ENCODE data around the gene SAMSN1.

The SAMSN1 gene

DNA sequence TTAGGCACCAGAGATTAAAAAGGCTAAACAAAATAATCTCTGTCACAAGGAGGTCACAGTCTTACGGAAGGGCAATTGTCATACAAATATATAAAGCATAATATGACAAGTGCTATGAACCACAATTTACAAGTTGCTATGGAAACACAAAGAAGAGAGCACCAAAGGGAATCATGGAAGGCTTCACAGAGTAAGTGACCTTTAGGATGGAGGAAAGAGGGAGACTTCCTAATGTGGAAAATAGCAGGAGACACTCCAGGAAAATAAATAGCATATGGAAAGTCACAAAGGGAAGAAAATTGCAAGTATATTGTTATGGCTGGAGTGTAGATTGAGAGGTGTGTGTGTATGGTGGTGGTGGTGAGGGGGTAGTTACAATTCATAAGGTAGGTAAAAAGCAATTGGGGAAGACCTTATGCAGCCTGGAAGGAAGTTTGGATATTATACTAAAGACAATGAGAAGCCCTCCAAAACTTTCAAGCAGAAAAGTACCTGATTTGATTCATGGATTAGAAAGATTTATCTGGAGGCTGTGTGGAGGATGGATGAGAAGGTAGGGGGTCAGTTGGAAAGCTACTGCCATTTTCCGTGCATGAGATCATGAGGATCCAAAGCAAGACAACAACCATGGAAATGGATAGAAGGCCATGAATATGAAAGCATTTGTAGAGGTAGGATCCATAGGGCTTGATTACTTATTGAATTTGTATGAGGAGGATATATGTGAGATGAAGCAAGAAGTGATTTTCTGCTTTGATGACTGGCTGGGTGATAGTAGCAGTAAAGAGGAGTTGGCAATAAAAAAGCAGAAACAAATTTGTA is 61.7 kb downstream of the SAMSN1 start:
- in situ Hi-C loops (cut with HindIII; ENCODE audit: low pct_unique_long_range_greater_than_20kb, low sequenced_read_pairs), result no loop called here
- DNase-seq (ENCODE audit: low read depth in 1 of 2, low spot score in 1 of 2), result no peak

DNA sequence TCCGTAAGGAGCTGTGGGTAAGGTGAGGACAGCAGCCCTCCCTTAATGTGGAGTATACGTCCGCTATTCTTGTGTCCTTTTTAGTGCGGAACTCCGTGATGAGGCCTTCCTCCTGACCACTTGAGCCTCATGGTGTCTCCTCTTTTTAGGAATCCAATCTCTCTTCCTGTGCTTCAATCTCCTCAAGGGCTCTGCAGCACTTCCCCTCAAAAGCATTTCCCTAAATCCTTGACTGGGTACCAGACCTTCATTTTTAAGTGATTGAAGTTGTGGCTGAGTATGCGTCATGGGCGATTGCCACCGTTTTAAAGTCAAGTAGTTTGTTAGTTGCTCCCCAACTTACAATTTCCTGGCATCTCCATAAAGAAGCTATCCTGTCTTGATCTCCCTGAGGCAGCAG is 62.8 kb downstream of the SAMSN1 start:
- in situ Hi-C loops (cut with HindIII; ENCODE audit: low pct_unique_long_range_greater_than_20kb, low sequenced_read_pairs), result no loop called here
- TF ChIP-seq JUND (IDR thresholded peaks at IDR 0.05; ENCODE audit: low read depth), result no peak

More for the DNA sequence above, 61.7 kb downstream of the SAMSN1 start:
- TF ChIP-seq JUND (IDR thresholded peaks at IDR 0.05; ENCODE audit: low read depth), result no peak

DNA sequence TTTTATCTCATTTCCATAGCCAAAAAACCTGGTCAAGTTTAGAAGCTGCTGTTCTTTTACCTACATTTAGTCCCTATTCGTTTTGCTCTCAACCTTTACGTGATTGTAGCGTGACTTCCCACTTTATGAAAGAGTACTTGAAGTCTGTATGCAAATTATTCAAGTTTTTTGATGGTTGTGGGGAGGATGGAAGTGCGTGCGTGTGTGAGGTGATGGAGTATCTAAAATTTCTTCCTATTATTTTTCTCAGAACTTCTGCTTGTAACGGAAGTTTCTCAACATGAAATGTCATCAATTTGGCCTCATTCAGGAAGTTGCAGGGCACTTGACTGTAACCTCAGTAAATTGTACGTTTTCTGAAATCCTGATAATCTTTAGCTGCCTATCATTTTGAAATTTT is 64.0 kb downstream of the SAMSN1 start:
- no peak for DNase-seq (ENCODE audit: low read depth in 1 of 2, low spot score in 1 of 2)
- no peak for TF ChIP-seq JUND (IDR thresholded peaks at IDR 0.05; ENCODE audit: low read depth)
- in situ Hi-C loops (cut with HindIII; ENCODE audit: low pct_unique_long_range_greater_than_20kb, low sequenced_read_pairs), result no loop called here

More for the DNA sequence above, 62.8 kb downstream of the SAMSN1 start:
- no peak for DNase-seq (ENCODE audit: low read depth in 1 of 2, low spot score in 1 of 2)

DNA sequence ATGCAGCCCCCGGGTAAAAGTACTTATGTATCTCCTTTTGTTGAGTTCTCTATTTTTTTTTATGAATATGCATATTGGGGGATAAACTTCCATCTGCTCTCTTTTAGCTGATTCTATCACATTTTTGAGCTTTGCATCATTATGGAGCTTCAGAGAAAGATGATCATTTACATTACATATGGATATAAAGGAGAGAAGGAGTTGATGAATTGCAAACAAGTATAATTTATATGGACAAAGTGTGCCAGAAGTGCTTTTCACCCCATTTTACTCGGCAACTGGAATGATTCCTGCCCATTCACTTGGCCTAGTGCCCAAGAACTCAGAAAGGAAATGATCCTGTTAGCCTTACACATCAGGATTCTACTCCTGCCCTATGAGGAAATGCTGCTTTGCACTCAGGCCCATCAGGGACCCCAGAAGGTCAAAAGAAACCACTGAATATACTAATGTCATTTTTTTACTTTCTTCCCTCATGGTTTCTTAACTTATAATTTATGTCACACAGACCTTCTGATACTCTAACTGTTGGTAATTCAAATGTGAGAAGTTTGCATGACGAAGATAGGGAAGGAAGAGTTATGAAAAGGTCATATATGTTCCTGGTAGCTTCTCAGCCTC is 65.6 kb downstream of the SAMSN1 start:
- in situ Hi-C loops (cut with HindIII; ENCODE audit: low pct_unique_long_range_greater_than_20kb, low sequenced_read_pairs), result no loop called here
- DNase-seq (ENCODE audit: low read depth in 1 of 2, low spot score in 1 of 2), result no peak
- no peak for TF ChIP-seq JUND (IDR thresholded peaks at IDR 0.05; ENCODE audit: low read depth)

DNA sequence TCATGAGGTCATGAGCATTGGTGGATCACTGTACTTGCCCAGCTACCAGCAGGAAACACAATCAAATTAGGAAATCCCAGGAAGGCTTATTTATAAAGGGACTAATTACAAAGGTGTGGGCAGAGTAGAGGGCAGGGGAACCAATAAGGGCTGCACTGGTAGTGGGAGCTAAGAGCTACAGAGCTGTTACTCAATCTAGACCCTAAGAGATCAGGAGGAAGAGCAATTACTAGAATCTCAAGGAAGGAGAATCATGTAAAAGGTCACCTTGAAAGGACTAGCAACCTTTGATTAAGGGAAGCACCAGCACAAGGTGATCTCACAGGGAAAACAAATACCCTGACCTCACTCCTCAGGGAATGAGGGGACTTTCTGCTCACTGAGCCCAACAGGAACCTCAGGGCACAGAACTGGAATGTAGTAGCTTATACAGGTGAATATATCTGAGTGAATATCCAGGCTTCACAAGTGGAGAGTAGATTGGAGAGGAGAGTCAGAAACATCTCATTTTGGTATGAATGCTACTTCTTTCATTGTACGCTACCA is 66.8 kb downstream of the SAMSN1 start:
- DNase-seq (ENCODE audit: low read depth in 1 of 2, low spot score in 1 of 2), result no peak
- TF ChIP-seq JUND (IDR thresholded peaks at IDR 0.05; ENCODE audit: low read depth), result no peak
- in situ Hi-C loops (cut with HindIII; ENCODE audit: low pct_unique_long_range_greater_than_20kb, low sequenced_read_pairs), result no loop called here

DNA sequence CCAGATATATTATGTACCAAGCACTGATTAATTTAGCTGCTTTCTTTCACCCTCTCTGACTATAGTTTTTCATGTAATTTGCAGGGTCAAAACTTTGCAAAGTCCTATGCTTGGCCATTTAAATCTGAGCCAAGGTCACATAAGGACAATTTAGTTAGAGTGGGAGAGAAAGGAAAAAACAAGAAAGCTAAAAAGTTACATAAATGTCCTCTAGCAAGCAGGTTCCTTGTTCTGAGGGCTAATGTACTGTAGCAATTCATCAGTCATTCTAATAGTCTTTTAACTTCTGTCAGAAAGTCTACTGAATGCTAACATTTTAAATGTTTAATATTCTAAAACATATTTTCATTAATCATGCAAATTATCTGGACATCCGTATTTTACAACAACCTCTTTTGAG is 68.3 kb downstream of the SAMSN1 start:
- in situ Hi-C loops (cut with HindIII; ENCODE audit: low pct_unique_long_range_greater_than_20kb, low sequenced_read_pairs), result no loop called here
- no peak for TF ChIP-seq JUND (IDR thresholded peaks at IDR 0.05; ENCODE audit: low read depth)
- no peak for DNase-seq (ENCODE audit: low read depth in 1 of 2, low spot score in 1 of 2)

DNA sequence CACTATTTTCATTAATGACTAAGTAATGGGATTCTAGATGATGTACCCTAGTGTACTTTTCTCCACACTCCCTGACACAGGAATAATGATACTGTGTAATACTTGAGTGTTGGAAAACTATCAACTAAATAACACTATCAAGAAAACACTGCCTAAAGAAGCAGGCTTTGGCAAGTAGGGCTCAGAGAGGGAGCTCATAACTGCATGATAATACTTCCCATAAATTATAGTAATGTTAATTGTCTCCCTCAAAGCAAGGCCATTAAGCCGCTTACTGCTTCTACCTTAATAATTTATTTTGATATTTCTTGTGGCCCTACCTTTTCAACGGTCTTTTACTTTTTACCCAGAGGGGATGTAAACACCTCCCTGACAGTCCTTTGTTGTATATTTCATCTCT is 69.0 kb downstream of the SAMSN1 start:
- in situ Hi-C loops (cut with HindIII; ENCODE audit: low pct_unique_long_range_greater_than_20kb, low sequenced_read_pairs), result no loop called here
- no peak for TF ChIP-seq JUND (IDR thresholded peaks at IDR 0.05; ENCODE audit: low read depth)
- DNase-seq (ENCODE audit: low read depth in 1 of 2, low spot score in 1 of 2), result no peak

DNA sequence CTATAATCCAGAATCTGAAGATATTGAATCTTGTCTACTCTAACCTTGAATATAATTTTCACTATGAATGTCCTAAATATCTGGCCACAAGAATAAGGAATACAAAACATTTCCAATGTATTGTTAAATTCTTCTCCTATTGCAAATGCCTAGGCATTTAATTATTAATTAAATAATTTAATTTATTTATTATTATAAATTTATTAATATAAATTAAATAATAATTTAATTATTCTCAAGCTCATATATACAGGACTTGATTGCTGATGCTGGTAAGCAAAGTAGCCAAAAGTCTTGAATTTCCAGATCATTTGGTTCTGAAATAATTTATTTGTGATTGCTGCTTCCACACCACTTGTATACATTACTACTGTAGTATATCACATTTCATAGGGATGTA is 71.1 kb downstream of the SAMSN1 start:
- no peak for TF ChIP-seq JUND (IDR thresholded peaks at IDR 0.05; ENCODE audit: low read depth)
- no peak for DNase-seq (ENCODE audit: low read depth in 1 of 2, low spot score in 1 of 2)
- in situ Hi-C loops (cut with HindIII; ENCODE audit: low pct_unique_long_range_greater_than_20kb, low sequenced_read_pairs), result no loop called here

DNA sequence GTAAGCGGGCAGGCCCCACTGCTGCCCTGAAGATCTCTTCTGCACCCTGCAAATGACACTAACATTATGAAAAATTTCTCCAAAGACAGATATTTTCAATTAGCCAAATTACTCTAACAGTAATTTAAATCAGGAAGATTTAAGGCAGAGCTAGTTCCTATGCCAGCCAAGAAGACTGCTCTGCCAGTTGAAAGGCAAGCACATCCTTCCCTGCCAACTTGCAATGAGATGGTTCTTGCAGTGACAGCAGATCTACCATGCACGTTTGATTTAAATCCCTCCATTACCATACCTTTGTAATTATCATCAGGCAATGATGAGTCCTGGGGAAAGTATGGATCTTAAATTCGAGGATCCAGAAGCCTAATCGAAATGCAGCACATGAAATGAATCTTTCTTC is 76.5 kb downstream of the SAMSN1 start:
- DNase-seq (ENCODE audit: low read depth in 1 of 2, low spot score in 1 of 2), result no peak
- TF ChIP-seq JUND (IDR thresholded peaks at IDR 0.05; ENCODE audit: low read depth), result no peak
- in situ Hi-C loops (cut with HindIII; ENCODE audit: low pct_unique_long_range_greater_than_20kb, low sequenced_read_pairs), result no loop called here

DNA sequence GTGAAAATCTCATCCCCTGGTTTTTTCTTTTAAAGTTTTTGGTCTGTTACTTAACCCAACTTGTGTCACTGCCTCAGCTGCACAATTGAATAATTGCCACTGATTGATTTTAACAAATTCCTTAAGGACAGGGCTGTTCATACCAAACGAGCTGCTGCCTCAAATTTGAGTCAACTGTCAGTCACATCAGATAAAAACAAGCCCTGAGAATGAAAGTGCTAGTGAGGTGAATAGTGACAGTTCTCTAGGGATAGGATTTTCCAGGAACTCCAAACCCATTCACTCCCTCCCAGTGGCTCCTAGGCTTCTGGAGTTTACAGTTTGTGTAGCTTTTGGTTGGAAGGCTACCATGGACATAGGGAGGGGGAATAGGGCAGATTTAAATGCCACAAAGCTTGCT is 79.4 kb downstream of the SAMSN1 start:
- in situ Hi-C loops (cut with HindIII; ENCODE audit: low pct_unique_long_range_greater_than_20kb, low sequenced_read_pairs), result no loop called here
- DNase-seq (ENCODE audit: low read depth in 1 of 2, low spot score in 1 of 2), result no peak
- no peak for TF ChIP-seq JUND (IDR thresholded peaks at IDR 0.05; ENCODE audit: low read depth)

DNA sequence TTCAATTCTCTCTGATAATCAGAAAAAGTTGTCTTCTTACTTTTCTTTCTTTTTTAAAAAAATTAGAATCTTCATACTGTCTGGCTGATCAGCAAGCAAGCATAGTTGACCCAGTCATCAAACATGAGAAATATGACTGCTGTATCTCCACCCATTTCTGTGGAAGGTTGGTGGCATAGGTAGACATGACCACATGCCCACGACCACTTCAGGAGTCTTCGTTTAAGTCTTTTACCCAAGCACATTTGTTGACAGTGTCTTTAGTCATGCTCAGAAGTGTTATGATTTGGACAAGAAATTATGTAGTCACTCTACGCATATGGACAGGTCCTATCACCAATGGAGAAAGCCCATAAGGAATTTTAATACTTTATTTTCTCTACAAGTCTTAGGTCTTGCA is 88.4 kb downstream of the SAMSN1 start:
- no peak for DNase-seq (ENCODE audit: low read depth in 1 of 2, low spot score in 1 of 2)
- no peak for TF ChIP-seq JUND (IDR thresholded peaks at IDR 0.05; ENCODE audit: low read depth)
- in situ Hi-C loops (cut with HindIII; ENCODE audit: low pct_unique_long_range_greater_than_20kb, low sequenced_read_pairs), result no loop called here

DNA sequence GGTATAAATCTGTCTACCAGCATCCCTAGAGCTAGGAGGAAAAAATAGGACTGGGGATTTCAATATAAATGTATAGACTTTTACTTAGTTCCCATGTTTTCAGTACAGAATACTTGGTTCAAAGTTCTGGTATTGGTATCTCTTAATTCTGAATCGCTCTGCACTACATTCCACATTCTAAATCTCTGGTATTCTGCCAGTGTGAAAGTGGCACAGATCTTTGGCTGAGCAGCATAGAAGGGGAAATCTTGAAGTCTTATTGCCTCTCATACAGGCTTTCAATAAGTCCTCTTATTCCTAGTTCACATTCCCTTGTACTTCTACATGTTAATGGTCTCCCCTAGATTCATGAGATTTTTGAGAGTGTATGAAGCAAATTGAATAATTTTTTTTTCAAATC is 89.2 kb downstream of the SAMSN1 start:
- TF ChIP-seq JUND (IDR thresholded peaks at IDR 0.05; ENCODE audit: low read depth), result no peak
- in situ Hi-C loops (cut with HindIII; ENCODE audit: low pct_unique_long_range_greater_than_20kb, low sequenced_read_pairs), result no loop called here
- no peak for DNase-seq (ENCODE audit: low read depth in 1 of 2, low spot score in 1 of 2)

Measured in T47D (cell line).